ENCODE data around the gene PRRC1.

DNA sequence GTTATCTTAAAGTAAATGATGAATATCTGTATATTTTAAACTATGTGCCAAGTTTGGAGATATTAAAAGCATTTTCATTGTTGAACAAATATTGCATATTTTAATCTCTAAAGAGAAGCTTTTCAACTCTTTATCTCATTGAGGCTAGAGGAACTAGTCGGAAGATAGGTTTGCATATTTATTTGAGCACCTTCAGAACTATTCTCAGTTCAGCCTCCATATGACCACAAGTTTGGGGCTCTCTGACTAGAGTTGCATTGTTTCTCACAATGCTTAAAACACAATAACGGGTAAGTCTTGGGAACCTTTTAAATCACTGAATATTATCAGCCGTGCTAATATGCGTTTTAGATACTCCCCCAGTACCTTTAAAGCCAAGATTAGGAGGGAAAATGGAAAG is 84.2 kb downstream of the PRRC1 start:
- TF ChIP-seq, protein P1, sequence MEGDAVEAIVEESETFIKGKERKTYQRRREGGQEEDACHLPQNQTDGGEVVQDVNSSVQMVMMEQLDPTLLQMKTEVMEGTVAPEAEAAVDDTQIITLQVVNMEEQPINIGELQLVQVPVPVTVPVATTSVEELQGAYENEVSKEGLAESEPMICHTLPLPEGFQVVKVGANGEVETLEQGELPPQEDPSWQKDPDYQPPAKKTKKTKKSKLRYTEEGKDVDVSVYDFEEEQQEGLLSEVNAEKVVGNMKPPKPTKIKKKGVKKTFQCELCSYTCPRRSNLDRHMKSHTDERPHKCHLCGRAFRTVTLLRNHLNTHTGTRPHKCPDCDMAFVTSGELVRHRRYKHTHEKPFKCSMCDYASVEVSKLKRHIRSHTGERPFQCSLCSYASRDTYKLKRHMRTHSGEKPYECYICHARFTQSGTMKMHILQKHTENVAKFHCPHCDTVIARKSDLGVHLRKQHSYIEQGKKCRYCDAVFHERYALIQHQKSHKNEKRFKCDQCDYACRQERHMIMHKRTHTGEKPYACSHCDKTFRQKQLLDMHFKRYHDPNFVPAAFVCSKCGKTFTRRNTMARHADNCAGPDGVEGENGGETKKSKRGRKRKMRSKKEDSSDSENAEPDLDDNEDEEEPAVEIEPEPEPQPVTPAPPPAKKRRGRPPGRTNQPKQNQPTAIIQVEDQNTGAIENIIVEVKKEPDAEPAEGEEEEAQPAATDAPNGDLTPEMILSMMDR (IDR thresholded peaks at IDR 0.05) = no peak
- TF ChIP-seq POLR2A (IDR thresholded peaks at IDR 0.05) = no peak
